Measurements from ENCODE around the gene LOX.

DNA sequence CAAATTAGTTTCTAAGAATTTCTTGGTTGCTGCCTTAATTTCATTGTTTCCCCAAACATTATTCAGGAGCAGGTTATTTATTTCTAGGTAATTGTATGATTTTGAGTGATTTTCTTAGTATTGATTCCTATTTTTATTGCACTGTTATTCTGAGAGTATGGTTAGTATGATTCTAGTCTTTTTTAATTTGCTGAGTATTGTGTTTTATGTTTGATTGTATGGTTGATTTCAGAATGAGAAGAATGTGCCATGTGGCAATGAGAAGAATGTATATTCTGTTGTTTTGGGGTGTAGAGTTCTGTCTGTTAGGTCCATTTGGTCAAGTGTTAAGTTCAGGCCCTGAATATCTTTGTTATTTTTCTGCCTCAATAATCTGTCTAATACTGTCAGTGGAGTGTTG is 27.1 kb downstream of the LOX start:
- TF ChIP-seq, protein P1, sequence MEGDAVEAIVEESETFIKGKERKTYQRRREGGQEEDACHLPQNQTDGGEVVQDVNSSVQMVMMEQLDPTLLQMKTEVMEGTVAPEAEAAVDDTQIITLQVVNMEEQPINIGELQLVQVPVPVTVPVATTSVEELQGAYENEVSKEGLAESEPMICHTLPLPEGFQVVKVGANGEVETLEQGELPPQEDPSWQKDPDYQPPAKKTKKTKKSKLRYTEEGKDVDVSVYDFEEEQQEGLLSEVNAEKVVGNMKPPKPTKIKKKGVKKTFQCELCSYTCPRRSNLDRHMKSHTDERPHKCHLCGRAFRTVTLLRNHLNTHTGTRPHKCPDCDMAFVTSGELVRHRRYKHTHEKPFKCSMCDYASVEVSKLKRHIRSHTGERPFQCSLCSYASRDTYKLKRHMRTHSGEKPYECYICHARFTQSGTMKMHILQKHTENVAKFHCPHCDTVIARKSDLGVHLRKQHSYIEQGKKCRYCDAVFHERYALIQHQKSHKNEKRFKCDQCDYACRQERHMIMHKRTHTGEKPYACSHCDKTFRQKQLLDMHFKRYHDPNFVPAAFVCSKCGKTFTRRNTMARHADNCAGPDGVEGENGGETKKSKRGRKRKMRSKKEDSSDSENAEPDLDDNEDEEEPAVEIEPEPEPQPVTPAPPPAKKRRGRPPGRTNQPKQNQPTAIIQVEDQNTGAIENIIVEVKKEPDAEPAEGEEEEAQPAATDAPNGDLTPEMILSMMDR (conservative IDR thresholded peaks at IDR 0.05 in 1 of 2, IDR thresholded peaks at IDR 0.05 in 1 of 2; ENCODE audit: low read depth in 1 of 2, low read length in 2 of 2), result no peak
- TF ChIP-seq EZH2 (IDR thresholded peaks at IDR 0.05; ENCODE audit: low read length, missing control alignments), result no peak

Data from fibroblast of lung (primary cell).